Mucosa of stomach (tissue), 1 donor: ENCODE data around the gene FOXL3.

Experiments used
- H3K27me3 ChIP-seq: one replicate; pipeline ENCODE4 v1.7.0; 2013; ENCODE audit warnings: mild to moderate bottlenecking, low read length; ENCODE audit not compliant: control insufficient read depth, insufficient read depth
- H3K36me3 ChIP-seq: one replicate; pipeline ENCODE4 v1.7.0; 2013; ENCODE audit warnings: low read length; ENCODE audit not compliant: control insufficient read depth, insufficient read depth
- H3K4me1 ChIP-seq: one replicate; pipeline ENCODE4 v1.7.0; 2013; ENCODE audit warnings: mild to moderate bottlenecking, low read length; ENCODE audit not compliant: control insufficient read depth, insufficient read depth
- H3K4me3 ChIP-seq: one replicate; pipeline ENCODE4 v1.7.0; 2013; ENCODE audit warnings: low read length
- H3K9ac ChIP-seq: one replicate; pipeline ENCODE4 v1.7.0; 2013; ENCODE audit warnings: mild to moderate bottlenecking, low read length, moderate library complexity
- H3K9me3 ChIP-seq: one replicate; pipeline ENCODE4 v1.7.0; 2013; ENCODE audit warnings: mild to moderate bottlenecking, low read length, moderate library complexity; ENCODE audit not compliant: control insufficient read depth
- donor health status: Pancreatic carcinoma.

Gene FOXL3

GRCh38 chr7:273327-273726, 16.6 kb upstream of the FOXL3 start:
- no peaks in the 10 kb centered on the region for H3K27me3 ChIP-seq
- no peak overlapping the region for H3K4me3 ChIP-seq
- H3K9ac ChIP-seq, result no peak overlapping the region
- no peaks in the 10 kb centered on the region for H3K36me3 ChIP-seq
- no peaks in the 10 kb centered on the region for H3K4me1 ChIP-seq
- no peaks in the 10 kb centered on the region for H3K9me3 ChIP-seq

GRCh38 chr7:274266-274665, 15.7 kb upstream of the FOXL3 start:
- H3K9me3 ChIP-seq, result no peaks in the 10 kb centered on the region
- H3K27me3 ChIP-seq, result no peaks in the 10 kb centered on the region
- no peaks in the 10 kb centered on the region for H3K36me3 ChIP-seq
- no peak overlapping the region for H3K4me3 ChIP-seq
- no peak overlapping the region for H3K9ac ChIP-seq
- no peaks in the 10 kb centered on the region for H3K4me1 ChIP-seq

GRCh38 chr7:276230-276835, 13.6 kb upstream of the FOXL3 start:
- Histone ChIP-seq H3K36me3 (no peaks in the 10 kb centered on the region), H3K9ac (no peak overlapping the region), H3K4me3 (no peak overlapping the region), H3K27me3 (peaks cover 8% of the 10 kb centered on the region), H3K9me3 (no peaks in the 10 kb centered on the region), H3K4me1 (no peaks in the 10 kb centered on the region)

GRCh38 chr7:277228-277627, 12.7 kb upstream of the FOXL3 start:
- no peak overlapping the region for H3K9ac ChIP-seq
- no peaks in the 10 kb centered on the region for H3K4me1 ChIP-seq
- H3K9me3 ChIP-seq, result no peaks in the 10 kb centered on the region
- no peak overlapping the region for H3K4me3 ChIP-seq
- no peaks in the 10 kb centered on the region for H3K36me3 ChIP-seq
- peaks cover 8% of the 10 kb centered on the region for H3K27me3 ChIP-seq

GRCh38 chr7:278081-278480, 11.9 kb upstream of the FOXL3 start:
- no peaks in the 10 kb centered on the region for H3K4me1 ChIP-seq
- H3K4me3 ChIP-seq, result no peak overlapping the region
- H3K9me3 ChIP-seq, result no peaks in the 10 kb centered on the region
- H3K27me3 ChIP-seq, result peaks cover 8% of the 10 kb centered on the region
- H3K36me3 ChIP-seq, result no peaks in the 10 kb centered on the region
- no peak overlapping the region for H3K9ac ChIP-seq

- H3K4me3 ChIP-seq, result no peak overlapping the region
Measured at GRCh38 chr7:279821-280220, 10.1 kb upstream of the FOXL3 start.

GRCh38 chr7:280461-280860, 9.5 kb upstream of the FOXL3 start:
- peaks cover 5% of the 10 kb centered on the region for H3K4me1 ChIP-seq
- H3K9me3 ChIP-seq, result no peaks in the 10 kb centered on the region

More at GRCh38 chr7:279821-280220, 10.1 kb upstream of the FOXL3 start:
- H3K9me3 ChIP-seq, result no peaks in the 10 kb centered on the region
- H3K4me1 ChIP-seq, result peaks cover under 1% of the 10 kb centered on the region
- no peaks in the 10 kb centered on the region for H3K36me3 ChIP-seq
- peaks cover 11% of the 10 kb centered on the region for H3K27me3 ChIP-seq
- no peak overlapping the region for H3K9ac ChIP-seq

GRCh38 chr7:281637-282036, 8.3 kb upstream of the FOXL3 start:
- Histone ChIP-seq H3K9ac (no peak overlapping the region), H3K9me3 (no peaks in the 10 kb centered on the region), H3K4me3 (no peak overlapping the region), H3K27me3 (peaks cover 26% of the 10 kb centered on the region), H3K4me1 (peaks cover 5% of the 10 kb centered on the region), H3K36me3 (no peaks in the 10 kb centered on the region)

More at GRCh38 chr7:280461-280860, 9.5 kb upstream of the FOXL3 start:
- peaks cover 18% of the 10 kb centered on the region for H3K27me3 ChIP-seq
- no peak overlapping the region for H3K9ac ChIP-seq
- no peak overlapping the region for H3K4me3 ChIP-seq
- H3K36me3 ChIP-seq, result no peaks in the 10 kb centered on the region

- Histone ChIP-seq H3K4me3 (no peak overlapping the region), H3K9ac (no peak overlapping the region), H3K27me3 (peaks cover 26% of the 10 kb centered on the region), H3K4me1 (peaks cover 5% of the 10 kb centered on the region), H3K9me3 (no peaks in the 10 kb centered on the region), H3K36me3 (no peaks in the 10 kb centered on the region)
Measured at GRCh38 chr7:282621-283020, 7.3 kb upstream of the FOXL3 start.

GRCh38 chr7:284762-285722, 4.9 kb upstream of the FOXL3 start:
- H3K36me3 ChIP-seq, result no peaks in the 10 kb centered on the region
- peaks cover 40% of the 10 kb centered on the region for H3K27me3 ChIP-seq
- H3K4me1 ChIP-seq, result peaks cover 6% of the 10 kb centered on the region
- no peaks in the 10 kb centered on the region for H3K9me3 ChIP-seq
- H3K4me3 ChIP-seq, result no peak overlapping the region
- no peak overlapping the region for H3K9ac ChIP-seq

- H3K27me3 ChIP-seq, result peaks cover 41% of the 10 kb centered on the region
Measured at GRCh38 chr7:285731-286130, 4.2 kb upstream of the FOXL3 start.

GRCh38 chr7:286266-286665, 3.7 kb upstream of the FOXL3 start:
- no peak overlapping the region for H3K9ac ChIP-seq
- no peak overlapping the region for H3K4me3 ChIP-seq
- no peaks in the 10 kb centered on the region for H3K9me3 ChIP-seq
- peaks cover 44% of the 10 kb centered on the region for H3K27me3 ChIP-seq
- H3K36me3 ChIP-seq, result no peaks in the 10 kb centered on the region
- peaks cover 8% of the 10 kb centered on the region for H3K4me1 ChIP-seq

More at GRCh38 chr7:285731-286130, 4.2 kb upstream of the FOXL3 start:
- Histone ChIP-seq H3K9me3 (no peaks in the 10 kb centered on the region), H3K4me1 (peaks cover 8% of the 10 kb centered on the region), H3K4me3 (no peak overlapping the region), H3K9ac (no peak overlapping the region), H3K36me3 (no peaks in the 10 kb centered on the region)
